ENCODE data around the gene HOXA4.

HOXA4 gene

GRCh38 chr7:27134392-27134791 lies 3.8 kb upstream of the HOXA4 start:
- TF ChIP-seq, protein P1, sequence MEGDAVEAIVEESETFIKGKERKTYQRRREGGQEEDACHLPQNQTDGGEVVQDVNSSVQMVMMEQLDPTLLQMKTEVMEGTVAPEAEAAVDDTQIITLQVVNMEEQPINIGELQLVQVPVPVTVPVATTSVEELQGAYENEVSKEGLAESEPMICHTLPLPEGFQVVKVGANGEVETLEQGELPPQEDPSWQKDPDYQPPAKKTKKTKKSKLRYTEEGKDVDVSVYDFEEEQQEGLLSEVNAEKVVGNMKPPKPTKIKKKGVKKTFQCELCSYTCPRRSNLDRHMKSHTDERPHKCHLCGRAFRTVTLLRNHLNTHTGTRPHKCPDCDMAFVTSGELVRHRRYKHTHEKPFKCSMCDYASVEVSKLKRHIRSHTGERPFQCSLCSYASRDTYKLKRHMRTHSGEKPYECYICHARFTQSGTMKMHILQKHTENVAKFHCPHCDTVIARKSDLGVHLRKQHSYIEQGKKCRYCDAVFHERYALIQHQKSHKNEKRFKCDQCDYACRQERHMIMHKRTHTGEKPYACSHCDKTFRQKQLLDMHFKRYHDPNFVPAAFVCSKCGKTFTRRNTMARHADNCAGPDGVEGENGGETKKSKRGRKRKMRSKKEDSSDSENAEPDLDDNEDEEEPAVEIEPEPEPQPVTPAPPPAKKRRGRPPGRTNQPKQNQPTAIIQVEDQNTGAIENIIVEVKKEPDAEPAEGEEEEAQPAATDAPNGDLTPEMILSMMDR (IDR thresholded peaks at IDR 0.05; ENCODE audit: low read depth, low read length, missing control alignments) = no peak
- no peak overlapping the region for H3K4me3 ChIP-seq (replicated peaks; ENCODE audit: low read depth, low read length)
- DNase-seq (ENCODE audit: extremely low read depth, low read depth) = no peak

GRCh38 chr7:27133409-27134231 lies 3.1 kb upstream of the HOXA4 start:
- TF ChIP-seq, protein P1 (IDR thresholded peaks at IDR 0.05; ENCODE audit: low read depth, low read length, missing control alignments) = no peak
- no peak for DNase-seq (ENCODE audit: extremely low read depth, low read depth)
- H3K4me3 ChIP-seq (replicated peaks; ENCODE audit: low read depth, low read length) = no peak overlapping the region

DNA sequence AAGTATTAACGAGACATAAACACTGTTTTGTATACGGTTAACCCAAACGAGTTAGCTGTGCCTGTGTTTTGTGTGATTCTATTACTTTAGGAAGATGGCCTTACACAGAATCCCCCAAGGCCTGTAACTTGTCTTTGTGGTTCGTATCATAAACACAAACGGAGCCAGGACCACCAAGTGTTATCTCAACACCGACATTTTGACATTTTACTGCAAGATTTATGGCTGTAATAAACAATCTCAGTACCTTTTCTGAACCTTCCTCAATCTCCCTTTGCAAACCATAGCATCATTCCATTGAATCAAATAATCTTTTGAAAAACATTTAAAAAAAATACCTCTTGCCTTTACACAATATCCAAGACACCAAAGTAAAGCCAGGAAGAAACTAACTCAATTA lies 2.4 kb upstream of the HOXA4 start:
- no peak overlapping the region for H3K4me3 ChIP-seq (replicated peaks; ENCODE audit: low read depth, low read length)
- TF ChIP-seq, protein P1 (IDR thresholded peaks at IDR 0.05; ENCODE audit: low read depth, low read length, missing control alignments) = no peak
- DNase-seq (ENCODE audit: extremely low read depth, low read depth) = no peak

GRCh38 chr7:27132214-27132613 lies 1.7 kb upstream of the HOXA4 start:
- TF ChIP-seq, protein P1 (IDR thresholded peaks at IDR 0.05; ENCODE audit: low read depth, low read length, missing control alignments) = no peak
- H3K4me3 ChIP-seq (replicated peaks; ENCODE audit: low read depth, low read length) = no peak overlapping the region
- no peak for DNase-seq (ENCODE audit: extremely low read depth, low read depth)

DNA sequence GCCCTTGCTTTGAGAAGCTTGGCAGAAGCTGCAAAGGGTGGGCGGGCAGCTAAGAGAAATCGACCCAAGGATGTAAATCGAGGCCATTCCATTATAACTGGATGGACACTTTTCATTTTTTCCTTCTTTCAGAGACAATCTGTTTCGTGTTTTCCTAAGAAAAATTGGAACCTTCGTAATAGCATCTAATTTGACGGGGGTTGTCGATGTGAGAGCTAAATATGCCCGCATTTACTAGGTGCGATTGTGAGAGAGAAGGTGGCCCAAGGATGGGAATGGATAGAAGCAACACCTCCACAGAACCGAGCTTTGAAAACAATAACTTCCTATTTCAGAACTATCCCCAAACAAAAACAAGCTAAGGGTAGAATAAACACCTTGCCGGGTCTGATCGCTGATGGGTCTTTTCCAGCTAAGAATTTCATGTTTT lies 848 bp upstream of the HOXA4 start:
- no peak for DNase-seq (ENCODE audit: extremely low read depth, low read depth)
- peak overlapping the region; percentile 42 for H3K4me3 ChIP-seq (replicated peaks; ENCODE audit: low read depth, low read length)
- TF ChIP-seq, protein P1 (IDR thresholded peaks at IDR 0.05; ENCODE audit: low read depth, low read length, missing control alignments) = no peak

GRCh38 chr7:27129729-27130539 lies 623 bp downstream of the HOXA4 start:
- 0 out of 2 replicates have a peak overlapping the region, but pooled peaks have one; percentile 42 for H3K4me3 ChIP-seq (replicated peaks; ENCODE audit: low read depth, low read length)
- no peak for DNase-seq (ENCODE audit: extremely low read depth, low read depth)
- TF ChIP-seq, protein P1 (IDR thresholded peaks at IDR 0.05; ENCODE audit: low read depth, low read length, missing control alignments) = no peak

Measured in HFF-Myc (cell line).